Stimulated activated CD4-positive, alpha-beta T cell treated with anti-CD3 and anti-CD28 coated beads, Interleukin-12 subunit alpha, Interleukin-12 subunit beta, amount 100 ng/mL, for 4 hours (primary cell): ENCODE data around the gene SYT12.
"Not testable (repeated sequence)": the region's sequence is repeated elsewhere in the genome, so short reads cannot be mapped to it uniquely, and the experiment has no call there.

Experiments
- DNase-seq: peaks from one replicate; pipeline ENCODE4 v3.0.0-alpha.2; 2020

Gene SYT12

DNA sequence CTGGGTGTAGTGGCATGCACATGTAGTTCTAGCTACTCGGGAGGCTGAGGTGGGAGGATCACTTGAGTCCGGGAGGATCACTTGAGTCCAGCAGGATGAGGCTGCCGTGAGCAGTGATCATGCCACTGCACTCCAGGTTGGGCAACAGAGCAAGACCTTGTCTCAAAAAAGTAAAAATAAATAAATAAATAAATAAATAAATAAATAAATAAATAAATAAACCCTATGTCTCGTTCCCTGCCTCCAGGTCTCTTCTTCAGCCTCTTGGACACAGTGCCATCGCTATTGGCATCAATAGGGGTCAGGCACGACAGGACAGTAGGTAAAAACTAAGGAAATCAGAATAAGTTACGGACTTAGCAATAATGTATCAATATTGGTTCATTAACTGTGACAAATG, 23.4 kb upstream of the SYT12 start:
- DNase-seq = no peak

- DNase-seq = no peak
Measured at GRCh38 chr11:67001332-67001731, 21.6 kb upstream of the SYT12 start.

- DNase-seq = no peak
Measured at GRCh38 chr11:67002297-67002913, 20.5 kb upstream of the SYT12 start.

DNA sequence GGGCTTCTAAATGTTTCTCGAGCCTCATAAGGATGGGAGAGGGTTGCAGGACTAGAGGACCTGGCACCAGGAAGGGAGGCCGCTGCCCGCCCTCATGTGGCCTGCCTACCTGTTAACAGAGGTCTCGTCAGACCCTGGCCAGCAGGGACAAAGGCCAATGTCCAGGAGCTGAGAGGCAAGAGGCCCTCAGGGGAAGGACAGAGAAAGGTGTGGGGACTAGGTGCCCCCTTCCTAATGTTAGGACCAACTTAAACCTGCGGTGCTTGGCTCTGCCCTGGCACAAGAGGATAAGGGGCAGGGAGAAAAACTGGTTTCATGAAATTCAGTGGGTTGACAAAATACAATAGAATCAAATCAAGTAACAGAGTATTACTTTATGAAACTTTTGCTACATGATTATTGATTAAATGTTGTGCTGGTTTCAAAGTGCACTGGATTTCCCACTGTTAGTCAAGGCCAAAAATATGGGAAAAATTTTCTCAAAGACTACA, 20.0 kb upstream of the SYT12 start:
- DNase-seq = no peak

- DNase-seq = not testable (repeated sequence)
Measured at GRCh38 chr11:67005200-67005599, 17.7 kb upstream of the SYT12 start.

DNA sequence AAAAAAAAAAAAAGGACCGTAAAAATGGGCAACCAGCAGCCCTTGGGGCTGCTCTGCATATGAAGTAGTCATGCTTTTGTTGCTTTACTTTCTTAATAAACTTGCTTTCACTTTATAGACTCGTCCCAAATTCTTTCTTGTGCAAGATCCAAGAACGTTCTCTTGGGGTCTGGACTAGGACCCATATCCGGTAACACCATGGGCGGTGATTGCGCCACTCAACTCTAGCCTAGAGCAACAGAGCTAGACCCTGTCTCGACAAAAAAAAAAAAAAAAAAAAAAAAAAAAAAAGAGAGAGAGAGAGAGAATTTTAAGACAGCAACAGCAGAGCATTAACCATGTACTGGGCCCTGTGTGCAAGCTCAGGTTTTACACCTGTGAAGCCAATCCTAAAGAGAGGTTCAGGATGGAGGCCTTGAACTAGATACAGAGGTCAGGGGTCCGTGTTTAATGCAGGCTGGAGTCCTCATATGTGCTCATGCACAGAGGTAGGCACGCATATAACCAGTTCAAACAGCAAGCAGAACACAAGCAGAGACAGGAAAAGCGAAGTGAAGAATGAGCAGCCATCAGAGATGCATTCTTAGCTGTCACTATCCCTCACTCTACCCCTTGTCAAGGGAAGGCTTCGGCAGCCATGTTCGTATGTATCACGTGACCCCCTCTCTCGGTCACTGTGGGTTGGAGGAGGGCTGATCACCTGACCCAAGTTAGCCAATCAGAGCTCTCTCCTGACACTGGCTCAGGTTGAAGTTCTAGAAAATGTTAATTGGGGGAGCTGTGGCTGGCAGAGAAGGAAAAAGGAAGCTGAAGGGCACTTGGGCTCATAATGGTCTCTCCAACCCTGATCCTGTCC, 16.7 kb upstream of the SYT12 start:
- no peak for DNase-seq

- no peak for DNase-seq
Measured at GRCh38 chr11:67007126-67007525, 15.8 kb upstream of the SYT12 start.

- no peak for DNase-seq
Measured at GRCh38 chr11:67010296-67010905, 12.5 kb upstream of the SYT12 start.

DNA sequence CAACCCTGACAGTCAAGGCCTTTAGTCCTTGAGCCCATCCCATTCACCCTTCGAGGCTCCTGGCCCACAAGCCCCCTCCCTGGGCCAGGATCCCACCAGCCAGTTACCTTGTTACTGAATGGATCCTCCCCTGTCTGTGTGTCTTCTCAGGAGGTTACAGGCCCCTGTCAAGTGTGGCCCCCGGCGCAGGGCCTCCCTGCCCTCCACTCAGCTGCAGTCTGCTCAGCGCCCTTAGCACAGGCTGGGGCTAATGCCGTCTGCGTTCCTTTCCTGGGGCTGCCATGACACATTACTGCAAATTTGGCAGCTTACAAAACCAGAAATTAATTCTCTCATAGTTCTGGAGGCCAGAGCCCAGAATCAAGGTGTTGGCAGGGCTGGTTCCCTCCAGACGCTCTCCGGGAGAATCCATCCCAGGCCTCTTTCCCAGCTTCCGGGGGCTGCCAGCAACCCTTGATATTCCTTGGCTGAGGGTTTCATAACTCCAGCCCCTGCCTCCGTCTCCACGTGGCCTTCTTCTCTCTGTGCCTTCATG, 9.4 kb upstream of the SYT12 start:
- DNase-seq = no peak

DNA sequence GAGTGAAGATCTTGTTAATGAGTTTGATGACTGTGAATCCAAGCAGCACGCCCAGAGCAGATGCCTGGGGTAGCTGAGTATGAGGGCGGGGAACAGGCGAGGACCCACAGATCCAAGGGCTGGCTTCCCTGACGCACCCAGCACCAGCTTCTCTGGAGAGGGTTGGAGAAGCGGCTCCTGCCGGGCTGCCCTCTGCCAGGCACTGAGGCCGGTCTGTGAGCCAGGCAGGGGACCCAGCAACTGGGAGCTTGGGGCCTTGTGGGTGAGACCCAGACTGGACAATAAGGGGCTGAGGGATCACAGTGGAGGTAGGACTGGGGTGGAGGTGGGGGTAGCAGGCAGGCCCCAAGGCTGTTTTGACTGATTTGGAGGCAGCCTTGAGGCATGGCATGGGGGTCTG, 8.6 kb upstream of the SYT12 start:
- DNase-seq = no peak

DNA sequence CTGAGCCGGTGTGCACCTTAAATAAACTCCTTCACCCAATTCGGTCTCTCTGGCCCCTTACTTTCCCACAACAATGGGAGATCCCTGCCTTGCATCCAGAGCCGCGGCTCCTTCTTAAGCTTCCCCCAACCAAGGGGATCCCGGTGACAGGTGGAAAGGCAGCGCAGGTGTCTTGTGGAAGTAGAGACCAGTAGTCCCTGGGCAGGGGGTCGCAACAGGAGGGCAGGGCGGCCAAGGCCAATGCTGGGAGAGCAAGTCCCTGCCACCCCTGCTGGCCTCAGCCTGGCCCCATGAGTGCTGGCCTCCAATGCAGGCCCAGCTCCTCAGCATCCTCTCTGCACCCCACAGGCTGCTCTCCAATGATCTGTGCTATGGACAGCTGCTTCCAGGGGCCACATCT, 7.9 kb upstream of the SYT12 start:
- no peak for DNase-seq

DNA sequence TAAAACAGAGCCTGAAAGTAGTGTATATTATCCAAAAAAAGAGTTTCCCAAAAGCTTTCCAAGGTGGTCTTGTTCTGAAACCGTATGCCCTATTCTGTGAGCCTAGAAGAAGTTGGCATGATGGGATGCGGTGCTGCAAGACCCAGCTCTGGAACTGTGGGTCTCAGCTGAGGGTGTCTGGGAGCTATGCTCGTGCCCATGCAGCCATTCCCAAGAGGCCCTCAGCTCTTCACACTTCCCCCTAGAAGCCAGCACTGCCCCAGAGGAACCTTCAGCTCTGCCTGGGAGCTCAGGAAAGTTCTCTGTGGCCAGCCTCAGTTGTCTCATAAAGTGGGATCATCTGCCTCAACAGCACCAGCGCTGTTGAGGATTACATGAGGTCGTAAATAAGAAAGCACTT, 6.4 kb upstream of the SYT12 start:
- no peak for DNase-seq

DNA sequence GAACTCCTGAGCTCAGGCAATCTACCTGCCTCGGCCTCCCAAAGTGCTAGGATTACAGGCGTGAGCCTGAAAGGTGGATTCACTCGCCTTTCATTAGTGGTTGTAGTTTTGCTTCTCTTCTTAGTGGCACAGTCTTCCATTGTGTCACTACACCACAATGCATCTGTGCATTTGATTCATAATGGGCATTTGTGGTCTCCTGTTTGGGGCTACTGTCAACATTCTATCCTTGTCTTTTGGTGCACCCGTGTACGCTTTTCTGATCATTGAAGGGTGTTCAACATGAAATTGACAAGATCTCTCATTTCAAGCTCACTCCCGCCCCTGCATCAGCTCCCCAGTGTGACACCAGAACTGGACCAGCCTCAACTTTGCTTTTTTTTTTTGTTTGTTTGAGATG, 2.0 kb upstream of the SYT12 start:
- no peak for DNase-seq

- no peak for DNase-seq
Measured at GRCh38 chr11:67022341-67022933, 497 bp upstream of the SYT12 start.

- DNase-seq = no peak
Measured at GRCh38 chr11:67023957-67024353, 1.0 kb downstream of the SYT12 start.

DNA sequence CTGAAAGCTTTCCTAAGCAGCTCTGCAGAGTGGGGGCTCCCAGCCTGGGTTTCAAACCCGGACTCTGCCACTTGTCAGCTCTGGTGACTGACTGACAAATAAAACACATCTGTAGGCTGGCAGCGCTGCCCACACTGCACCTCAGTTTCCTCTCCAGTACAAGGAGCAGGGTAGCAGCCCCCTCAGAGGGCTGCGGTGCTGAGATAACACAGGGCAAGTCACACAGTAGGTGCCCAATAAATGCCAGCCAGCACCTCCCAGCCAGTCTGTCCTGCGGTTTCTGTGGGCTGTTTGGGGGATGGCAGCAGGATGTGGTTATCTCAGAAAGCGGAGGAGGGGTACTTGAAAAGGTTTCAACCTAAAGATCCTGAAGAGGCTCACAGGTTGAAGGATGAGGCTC, 1.5 kb downstream of the SYT12 start:
- peak; percentile 32 for DNase-seq

DNA sequence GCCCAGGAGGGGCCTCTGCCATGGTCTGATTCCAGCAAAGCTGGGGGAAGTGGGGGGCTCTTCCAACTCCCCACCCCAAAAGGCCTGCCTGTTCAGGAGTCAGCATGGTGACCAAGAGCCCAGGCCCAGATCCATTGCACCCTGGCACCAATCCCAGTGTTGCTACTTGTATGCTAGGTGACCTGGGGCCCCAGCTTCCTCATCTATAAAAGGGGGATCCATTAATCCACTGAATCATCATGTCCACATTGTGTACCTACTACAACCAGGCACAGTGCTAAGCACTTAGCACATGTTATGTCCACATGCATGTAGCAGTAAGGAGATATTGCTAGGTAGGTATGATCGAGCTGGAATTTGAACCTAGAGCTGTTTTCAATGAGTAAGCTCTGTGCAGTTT, 2.0 kb downstream of the SYT12 start:
- no peak for DNase-seq

DNA sequence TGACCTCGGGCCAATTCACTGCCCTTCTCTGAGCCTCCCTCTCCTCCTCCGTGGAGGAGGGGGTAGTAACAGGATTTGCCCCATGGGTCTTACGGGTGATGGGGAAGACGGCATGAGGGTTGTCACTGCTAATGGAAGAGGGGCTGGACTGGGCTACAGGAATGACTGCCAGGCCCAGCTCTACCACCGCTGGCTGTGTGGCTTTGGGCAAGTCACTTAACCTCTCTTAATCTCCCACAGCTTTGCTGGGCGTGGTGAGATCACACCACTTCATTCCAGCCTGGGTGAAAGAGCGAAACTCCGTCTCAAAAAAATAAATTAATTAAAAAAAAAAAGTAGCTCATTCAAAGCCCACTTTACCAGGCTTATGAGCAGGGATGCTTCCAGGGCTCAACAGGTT, 2.8 kb downstream of the SYT12 start:
- no peak for DNase-seq

GRCh38 chr11:67026941-67027340, 4.0 kb downstream of the SYT12 start:
- DNase-seq = no peak

GRCh38 chr11:67027483-67027930, 4.6 kb downstream of the SYT12 start:
- DNase-seq = no peak

DNA sequence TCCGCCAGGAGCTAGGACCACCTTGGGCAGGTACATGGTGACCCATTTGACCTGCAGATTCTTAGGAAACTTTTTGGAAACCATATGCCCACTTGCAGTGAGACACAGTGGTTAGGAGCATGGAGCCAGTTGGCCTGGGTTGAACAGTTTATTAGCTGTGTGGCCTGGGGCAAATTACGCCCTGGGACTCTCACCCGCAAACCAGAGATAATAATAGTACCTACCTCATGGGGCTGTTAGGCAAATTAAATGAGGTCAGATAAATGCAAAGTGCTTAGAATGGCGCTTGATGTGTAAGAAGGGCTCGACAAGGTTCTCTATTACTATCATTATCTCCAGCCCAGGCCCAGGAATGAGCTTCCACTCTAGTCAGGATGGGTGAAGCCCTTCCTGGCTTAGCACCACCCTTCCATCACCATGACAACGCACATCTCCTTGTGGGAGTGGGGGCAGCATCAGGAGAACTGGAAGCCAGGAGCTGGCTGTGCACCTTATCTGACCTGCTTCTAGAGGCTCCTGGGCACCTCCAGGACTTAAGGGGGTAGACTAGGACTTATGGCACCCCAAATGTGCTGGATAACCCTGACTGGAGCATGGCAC, 5.1 kb downstream of the SYT12 start:
- no peak for DNase-seq

DNA sequence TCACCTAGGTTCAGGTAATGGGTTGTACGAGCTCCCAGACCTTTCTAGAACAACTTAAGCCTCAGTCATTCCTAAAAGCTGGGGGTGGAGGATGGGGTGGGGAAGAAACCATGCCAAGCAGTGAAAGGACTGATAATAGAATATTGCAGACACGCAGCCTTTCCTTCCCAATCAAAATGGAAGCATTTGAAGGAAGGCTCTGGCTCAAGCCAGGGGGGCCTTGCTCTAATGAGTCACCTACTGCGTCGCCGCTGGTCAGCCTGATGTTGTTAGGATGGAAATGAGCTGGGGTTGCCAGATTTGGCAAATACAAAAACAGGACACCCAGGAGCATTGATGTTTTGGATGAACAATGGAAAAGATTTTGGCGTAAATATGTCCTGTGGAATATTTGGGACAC, 6.2 kb downstream of the SYT12 start:
- no peak for DNase-seq

- DNase-seq = no peak
Measured at GRCh38 chr11:67030976-67031375, 8.0 kb downstream of the SYT12 start.
